Measurements from ENCODE around the gene CAMK2N2.
A peak's percentile ranks its signal among the peaks of the same experiment; 100 is the strongest.

The CAMK2N2 gene

GRCh38 chr3:184261270-184261853 lies at the start of gene CAMK2N2:
TSS of gene CAMK2N2 (minus strand) at chr3:184261553. CDS start at chr3:184261285, 268 bp downstream.
- DNase-seq (ENCODE audit: insufficient read length, low spot score): peak; percentile 100
- TF ChIP-seq POLR2A (IDR thresholded peaks at IDR 0.05; ENCODE audit: low read depth, low read length): 0 out of 2 replicates have a peak, but pooled peaks have one; percentile 16
- no peak for FAIRE-seq

- no peak for TF ChIP-seq POLR2A (IDR thresholded peaks at IDR 0.05; ENCODE audit: low read depth, low read length)
- DNase-seq (ENCODE audit: insufficient read length, low spot score): no peak
- no peak for FAIRE-seq
These were observed 47.4 kb upstream of the CAMK2N2 start for GRCh38 chr3:184308744-184309143.

- TF ChIP-seq POLR2A (IDR thresholded peaks at IDR 0.05; ENCODE audit: low read depth, low read length): no peak
- DNase-seq (ENCODE audit: insufficient read length, low spot score) (no peak), FAIRE-seq (no peak)
These were observed 46.6 kb upstream of the CAMK2N2 start for GRCh38 chr3:184307915-184308314.

- no peak for FAIRE-seq
- TF ChIP-seq POLR2A (IDR thresholded peaks at IDR 0.05; ENCODE audit: low read depth, low read length): no peak
- no peak for DNase-seq (ENCODE audit: insufficient read length, low spot score)
These were observed 45.1 kb upstream of the CAMK2N2 start for GRCh38 chr3:184306341-184306972.

GRCh38 chr3:184305577-184305976 lies 44.2 kb upstream of the CAMK2N2 start:
- FAIRE-seq (no peak), DNase-seq (ENCODE audit: insufficient read length, low spot score) (no peak)
- no peak for TF ChIP-seq POLR2A (IDR thresholded peaks at IDR 0.05; ENCODE audit: low read depth, low read length)

GRCh38 chr3:184300378-184300720 lies 39.0 kb upstream of the CAMK2N2 start:
- no peak for TF ChIP-seq POLR2A (IDR thresholded peaks at IDR 0.05; ENCODE audit: low read depth, low read length)
- FAIRE-seq: peak; percentile 53
- peak; percentile 49 for DNase-seq (ENCODE audit: insufficient read length, low spot score)

GRCh38 chr3:184299488-184300377 lies 38.4 kb upstream of the CAMK2N2 start:
- no peak for FAIRE-seq
- no peak for DNase-seq (ENCODE audit: insufficient read length, low spot score)
- no peak for TF ChIP-seq POLR2A (IDR thresholded peaks at IDR 0.05; ENCODE audit: low read depth, low read length)

- FAIRE-seq: no peak
- peak; percentile 92 for TF ChIP-seq POLR2A (IDR thresholded peaks at IDR 0.05; ENCODE audit: low read depth, low read length)
- DNase-seq (ENCODE audit: insufficient read length, low spot score): peak; percentile 95
These were observed 37.6 kb upstream of the CAMK2N2 start, which contains the start of gene PSMD2 for GRCh38 chr3:184298759-184299487. TSS of gene PSMD2 (plus strand) at chr3:184299241. CDS start at chr3:184299267, 26 bp downstream.

- DNase-seq (ENCODE audit: insufficient read length, low spot score) (no peak), FAIRE-seq (no peak)
- no peak for TF ChIP-seq POLR2A (IDR thresholded peaks at IDR 0.05; ENCODE audit: low read depth, low read length)
These were observed 35.3 kb upstream of the CAMK2N2 start for GRCh38 chr3:184296616-184297015.

GRCh38 chr3:184295771-184296170 lies 34.4 kb upstream of the CAMK2N2 start:
- no peak for TF ChIP-seq POLR2A (IDR thresholded peaks at IDR 0.05; ENCODE audit: low read depth, low read length)
- DNase-seq (ENCODE audit: insufficient read length, low spot score) (no peak), FAIRE-seq (no peak)

GRCh38 chr3:184291738-184292445 lies 30.5 kb upstream of the CAMK2N2 start:
- DNase-seq (ENCODE audit: insufficient read length, low spot score) (no peak), FAIRE-seq (no peak)
- no peak for TF ChIP-seq POLR2A (IDR thresholded peaks at IDR 0.05; ENCODE audit: low read depth, low read length)

- DNase-seq (ENCODE audit: insufficient read length, low spot score) (no peak), FAIRE-seq (no peak)
- TF ChIP-seq POLR2A (IDR thresholded peaks at IDR 0.05; ENCODE audit: low read depth, low read length): no peak
These were observed 29.8 kb upstream of the CAMK2N2 start for GRCh38 chr3:184291044-184291737.

- FAIRE-seq (no peak), DNase-seq (ENCODE audit: insufficient read length, low spot score) (no peak)
- TF ChIP-seq POLR2A (IDR thresholded peaks at IDR 0.05; ENCODE audit: low read depth, low read length): no peak
These were observed 29.0 kb upstream of the CAMK2N2 start for GRCh38 chr3:184290331-184290730.

Measured in H54 (cell line).